HG03196 (cell line): Measurements from ENCODE around the gene KIF4A.
A peak's percentile ranks its signal among the peaks of the same experiment; 100 is the strongest.
"Not testable (repeated sequence)": the region's sequence is repeated elsewhere in the genome, so short reads cannot be mapped to it uniquely, and the experiment has no call there.

Experiments used
- ATAC-seq: cut with Tn5 transposase; IDR thresholded peaks from one replicate; pipeline ENCODE4 v1.9.1; 2021; ENCODE audit not compliant: unreplicated experiment

Gene KIF4A

DNA sequence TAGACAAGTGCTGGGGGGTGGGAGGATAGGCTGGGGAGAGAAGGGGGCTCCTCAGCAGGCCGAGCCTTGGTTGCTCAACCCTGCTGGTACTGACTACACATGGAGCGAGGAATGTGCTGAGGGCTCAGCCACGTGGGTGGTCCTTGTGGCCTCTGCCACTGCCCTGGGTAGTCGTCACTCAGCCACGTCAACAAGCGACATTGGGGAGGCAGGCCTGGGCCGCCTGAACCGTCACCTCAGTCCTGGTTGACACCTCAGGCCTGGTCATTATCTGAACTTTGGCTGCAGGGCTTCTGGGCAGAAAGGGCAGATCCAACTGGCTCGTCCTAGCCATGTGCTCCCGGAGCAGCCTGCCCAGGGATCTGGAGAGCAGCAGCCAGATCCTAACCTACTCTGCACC lies 70.5 kb downstream of the KIF4A start:
- ATAC-seq: no peak

DNA sequence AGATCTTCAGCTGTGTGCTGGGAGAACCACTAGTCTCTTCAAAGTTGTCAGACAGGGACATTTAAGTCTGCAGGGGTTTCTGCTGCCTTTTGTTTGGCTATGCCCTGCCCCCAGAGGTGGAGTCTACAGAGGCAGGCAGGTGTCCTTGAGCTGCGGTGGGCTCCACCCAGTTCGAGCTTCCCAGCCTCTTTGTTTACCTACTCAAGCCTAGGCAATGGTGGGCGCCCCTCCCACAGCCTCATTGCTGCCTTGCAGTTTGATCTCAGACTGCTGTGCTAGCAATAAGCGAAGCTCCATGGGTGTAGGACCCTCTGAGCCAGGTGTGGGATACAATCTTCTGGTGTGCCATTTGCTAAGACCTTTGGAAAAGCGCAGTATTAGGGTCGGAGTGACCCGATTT lies 78.8 kb downstream of the KIF4A start:
- not testable (repeated sequence) for ATAC-seq

DNA sequence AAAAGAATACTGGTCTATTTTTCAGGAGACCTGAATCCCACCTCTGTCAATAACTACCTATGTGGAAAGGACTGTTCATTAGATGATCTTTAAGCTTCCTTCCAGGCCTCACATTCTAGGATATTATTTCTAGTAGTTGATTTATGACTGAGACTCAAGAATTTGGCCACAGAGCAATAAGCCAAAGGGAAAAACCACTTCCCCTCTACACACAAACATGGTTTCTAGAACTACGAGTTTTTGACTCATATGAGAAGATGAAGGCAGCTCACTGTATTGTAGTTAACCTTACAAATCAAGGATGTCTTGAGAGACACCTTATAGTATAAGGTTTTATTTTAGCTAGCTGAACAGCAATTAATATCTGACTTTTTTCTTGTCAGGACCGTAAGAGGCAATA lies 96.3 kb downstream of the KIF4A start:
- ATAC-seq: no peak

DNA sequence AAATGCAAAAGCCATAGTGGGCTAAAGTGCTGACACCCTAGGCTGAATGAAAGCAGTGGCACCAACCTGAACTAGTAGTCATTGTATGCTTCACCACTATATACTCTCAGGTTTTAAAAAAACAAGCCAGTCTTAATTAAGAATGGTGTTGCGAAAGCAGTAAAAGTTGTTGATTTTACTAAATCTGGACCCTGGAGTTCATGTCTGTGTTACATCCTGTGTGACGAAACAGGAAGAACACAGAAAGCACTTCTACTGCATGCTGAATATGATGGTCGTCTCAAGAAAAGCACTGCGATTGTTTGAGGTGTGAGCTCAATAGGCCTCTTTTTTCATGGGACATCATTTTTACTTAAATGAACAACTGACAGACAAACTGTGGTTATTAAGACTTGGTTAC lies 109.0 kb downstream of the KIF4A start:
- no peak for ATAC-seq

DNA sequence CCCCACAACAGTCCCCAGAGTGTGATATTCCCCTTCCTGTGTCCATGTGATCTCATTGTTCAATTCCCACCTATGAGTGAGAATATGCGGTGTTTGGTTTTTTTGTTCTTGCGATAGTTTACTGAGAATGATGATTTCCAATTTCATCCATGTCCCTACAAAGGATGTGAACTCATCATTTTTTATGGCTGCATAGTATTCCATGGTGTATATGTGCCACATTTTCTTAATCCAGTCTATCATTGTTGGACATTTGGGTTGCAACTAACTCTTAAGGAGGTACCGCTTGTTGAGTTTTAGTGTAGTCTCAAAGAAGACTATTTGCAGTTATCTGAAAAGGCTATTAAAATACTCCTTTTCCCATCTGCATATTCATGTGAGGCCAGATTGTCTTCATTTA lies 110.3 kb downstream of the KIF4A start:
- ATAC-seq: not testable (repeated sequence)

DNA sequence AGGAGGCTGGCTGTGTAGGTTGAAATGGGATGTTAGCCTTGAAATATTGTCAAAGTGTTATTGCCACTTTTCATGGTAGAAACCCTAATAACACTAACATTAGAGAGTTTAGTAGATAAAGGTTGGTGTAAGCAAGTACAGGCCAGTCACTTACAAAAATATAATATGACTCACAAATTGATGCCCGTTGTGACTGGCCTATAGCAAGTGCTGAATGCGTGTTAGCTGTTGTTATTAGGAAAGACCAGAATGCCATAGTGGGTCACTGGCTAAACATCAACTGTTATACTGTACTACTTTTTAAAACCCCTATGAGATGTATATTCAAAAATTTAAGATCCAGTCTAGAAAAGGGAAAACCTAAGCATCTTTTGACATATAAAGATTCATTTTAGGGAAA lies 112.8 kb downstream of the KIF4A start:
- ATAC-seq: no peak

DNA sequence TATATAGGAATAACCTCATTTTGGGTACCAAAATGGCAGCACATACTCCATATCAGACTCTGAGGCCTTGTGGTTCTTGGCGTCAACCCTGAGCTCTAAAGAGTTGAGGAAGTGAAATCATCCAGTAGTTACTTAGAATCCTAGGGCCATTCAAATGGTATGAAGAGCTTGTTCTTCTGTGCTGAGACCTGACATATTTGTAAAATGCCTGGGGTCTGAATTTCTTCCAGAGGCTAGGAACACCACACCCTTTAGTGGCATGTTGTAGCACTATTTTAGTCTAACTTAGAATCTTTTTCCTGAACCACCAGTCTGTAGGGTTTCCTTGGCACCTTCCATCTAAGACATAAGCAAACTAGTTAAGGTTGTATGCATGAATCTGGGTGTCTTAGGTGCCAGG lies 115.1 kb downstream of the KIF4A start:
- ATAC-seq: no peak

DNA sequence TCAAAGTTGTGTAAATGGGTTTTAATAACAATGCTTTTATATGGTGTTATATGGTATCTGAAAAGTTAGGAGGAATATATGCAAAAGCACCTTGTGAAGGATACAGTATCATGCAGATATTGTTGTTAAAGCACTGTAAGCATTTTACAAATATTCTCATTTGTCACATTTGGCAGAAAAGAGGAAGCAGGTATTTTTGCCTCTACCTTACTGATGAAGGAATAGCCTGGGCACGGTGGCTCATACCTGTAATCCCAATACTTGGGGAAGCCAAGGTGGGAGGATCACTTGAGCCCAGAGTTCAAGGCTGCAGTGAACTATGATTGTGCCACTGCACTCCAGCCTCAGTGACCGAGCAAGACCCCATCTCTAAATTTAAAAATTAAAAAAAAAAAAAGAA lies 121.0 kb downstream of the KIF4A start:
- no peak for ATAC-seq

DNA sequence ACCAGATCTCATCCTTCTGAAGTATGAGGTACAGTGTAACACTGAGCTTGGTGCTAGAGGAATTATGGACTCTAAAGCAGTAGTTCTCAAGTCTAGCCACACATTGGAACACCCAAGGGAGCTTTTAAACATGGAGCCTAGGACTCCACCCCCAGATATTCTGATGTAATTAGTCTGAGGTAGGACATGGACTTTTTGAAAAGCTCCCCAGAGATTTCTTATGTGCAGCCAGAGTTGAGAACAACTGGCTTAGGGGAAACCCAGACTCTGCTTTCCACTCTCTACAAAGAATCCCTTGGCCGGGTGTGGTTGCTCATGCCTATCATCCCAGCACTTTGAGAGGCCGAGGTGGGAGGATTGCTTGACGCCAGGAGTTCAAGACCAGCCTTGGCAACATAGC lies 121.6 kb downstream of the KIF4A start:
- ATAC-seq: no peak

DNA sequence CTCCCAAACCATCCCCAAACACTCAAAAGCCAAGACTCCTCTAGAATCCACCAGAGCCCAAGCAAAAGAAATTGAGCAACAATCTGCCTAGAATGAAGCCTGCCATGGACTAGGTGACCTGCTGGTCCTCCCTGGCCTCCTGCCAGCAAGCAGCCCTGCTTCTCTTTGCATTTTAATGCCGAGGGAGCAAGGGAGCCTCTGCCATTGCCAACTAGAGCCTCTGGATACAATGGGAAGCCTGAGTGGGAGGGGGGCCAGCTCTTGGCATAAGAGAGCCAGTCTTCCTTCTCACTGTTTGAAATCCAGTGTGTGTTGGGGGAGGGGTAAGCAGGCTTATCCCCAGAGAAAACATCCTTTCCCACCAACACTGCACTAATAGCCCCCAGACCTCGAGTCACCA lies 131.7 kb downstream of the KIF4A start:
- no peak for ATAC-seq

DNA sequence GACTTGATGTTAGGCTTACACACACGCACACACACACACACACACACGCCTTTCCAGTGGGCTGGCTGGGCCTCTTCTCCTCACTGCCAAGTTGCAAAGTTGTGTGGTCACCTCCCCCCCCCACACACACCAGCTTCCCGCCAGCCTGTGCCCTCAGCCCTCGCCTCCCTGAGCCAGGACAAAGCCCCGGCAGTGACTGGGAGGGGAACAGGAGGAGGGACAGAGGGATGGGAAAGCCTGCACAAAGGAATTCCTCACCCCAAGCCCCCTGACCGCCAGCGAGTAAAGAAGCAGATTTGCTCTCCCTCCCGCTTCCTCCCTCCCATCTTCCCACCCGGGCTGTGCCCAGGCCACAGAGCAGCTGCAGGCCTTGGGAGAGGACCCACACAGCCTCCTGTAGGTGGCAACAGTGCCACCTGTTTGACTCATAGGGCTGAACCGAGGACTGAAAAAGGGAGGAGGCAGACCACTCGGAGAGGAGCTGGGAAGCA lies 133.0 kb downstream of the KIF4A start, which contains the start of gene GDPD2:
TSS of gene GDPD2 (plus strand) at position 464 of the 491 bp plus-strand sequence. CDS start 1,671 bp downstream, outside the sequence.
- no peak for ATAC-seq

DNA sequence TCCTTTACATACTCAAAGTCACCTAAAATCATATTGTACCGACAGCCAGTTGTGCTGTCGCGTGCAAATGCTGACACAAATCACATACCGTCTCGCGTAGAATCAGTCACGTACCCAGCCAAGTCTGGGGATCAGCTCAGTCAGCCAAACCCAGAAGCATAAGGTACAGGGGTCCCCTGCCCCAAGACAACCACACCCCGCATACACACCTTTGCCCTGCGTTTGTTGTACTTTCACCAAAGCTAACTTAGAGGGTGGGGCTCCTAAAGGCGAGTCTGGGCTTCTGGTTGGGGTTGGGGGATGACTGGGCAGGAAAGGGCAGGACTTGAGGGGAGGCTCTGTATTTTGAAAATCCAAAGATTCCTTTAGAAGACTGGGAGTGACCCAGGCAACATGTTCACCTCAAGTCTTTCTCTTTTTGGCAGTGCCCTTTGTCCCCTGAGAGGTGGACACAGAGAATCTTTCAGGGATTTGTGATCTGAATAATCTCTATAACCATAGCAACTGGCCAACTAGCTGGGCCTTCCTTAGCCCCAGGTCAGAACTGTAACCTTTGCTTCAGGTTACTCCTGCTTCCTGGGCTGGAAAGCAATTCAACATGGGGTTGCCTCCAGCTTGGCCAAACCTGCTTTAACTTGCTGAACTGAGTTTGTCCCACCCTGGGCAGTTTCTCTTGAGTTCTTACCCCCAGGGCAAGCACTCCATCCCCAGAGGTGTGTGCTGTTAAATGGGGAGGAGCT lies 134.2 kb downstream of the KIF4A start:
- ATAC-seq: no peak

DNA sequence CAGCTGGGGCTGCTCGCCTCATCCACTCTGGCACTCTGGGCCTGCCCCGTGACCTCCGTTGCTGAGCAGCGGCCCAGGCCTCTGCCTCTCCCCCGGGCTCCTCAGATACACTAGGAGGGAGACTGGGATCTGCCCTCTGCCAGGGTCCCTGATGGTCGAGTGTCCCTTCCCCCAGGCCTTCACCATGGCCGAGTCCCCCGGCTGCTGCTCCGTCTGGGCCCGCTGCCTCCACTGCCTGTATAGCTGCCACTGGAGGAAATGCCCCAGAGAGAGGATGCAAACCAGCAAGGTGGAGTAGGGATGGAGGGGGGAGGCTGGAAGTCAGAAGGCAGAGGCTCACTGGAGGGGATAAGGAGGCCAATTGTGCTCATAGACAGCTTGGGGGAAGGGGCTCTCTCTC lies 134.9 kb downstream of the KIF4A start:
- ATAC-seq: no peak

DNA sequence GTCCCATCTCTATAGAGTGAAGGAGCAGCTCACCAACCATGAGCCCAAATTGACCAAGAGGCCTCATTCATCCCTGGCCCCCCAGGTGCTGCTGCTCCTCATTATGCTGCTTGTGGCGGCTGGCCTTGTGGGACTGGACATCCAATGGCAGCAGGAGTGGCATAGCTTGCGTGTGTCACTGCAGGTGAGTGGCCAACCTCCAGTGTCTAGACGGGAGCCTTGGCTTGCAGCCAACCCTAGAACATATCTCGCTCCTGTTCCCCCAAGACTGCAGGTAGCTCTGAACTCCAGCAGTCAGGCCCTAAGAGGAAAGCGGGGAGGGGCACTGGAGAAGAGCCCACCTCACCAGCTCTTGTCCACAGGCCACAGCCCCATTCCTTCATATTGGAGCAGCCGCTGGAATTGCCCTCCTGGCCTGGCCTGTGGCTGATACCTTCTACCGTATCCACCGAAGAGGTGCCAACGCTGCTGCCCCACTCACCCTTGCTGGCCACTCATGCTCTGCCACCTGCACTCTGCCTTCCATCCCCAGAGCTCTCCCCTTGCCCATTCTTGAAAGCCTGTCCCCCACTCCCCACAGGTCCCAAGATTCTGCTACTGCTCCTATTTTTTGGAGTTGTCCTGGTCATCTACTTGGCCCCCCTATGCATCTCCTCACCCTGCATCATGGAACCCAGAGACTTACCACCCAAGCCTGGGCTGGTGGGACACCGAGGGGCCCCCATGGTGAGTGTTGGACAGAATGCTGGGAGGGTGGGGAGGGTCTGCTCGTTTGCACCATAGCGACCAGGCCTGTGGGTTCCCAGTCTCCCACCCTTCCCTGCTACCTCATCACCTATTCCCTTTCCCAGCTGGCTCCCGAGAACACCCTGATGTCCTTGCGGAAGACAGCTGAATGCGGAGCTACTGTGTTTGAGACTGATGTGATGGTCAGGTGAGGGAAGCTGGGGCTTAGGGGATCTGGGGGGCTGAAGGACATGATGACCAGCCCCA lies 136.7 kb downstream of the KIF4A start:
- no peak for ATAC-seq

DNA sequence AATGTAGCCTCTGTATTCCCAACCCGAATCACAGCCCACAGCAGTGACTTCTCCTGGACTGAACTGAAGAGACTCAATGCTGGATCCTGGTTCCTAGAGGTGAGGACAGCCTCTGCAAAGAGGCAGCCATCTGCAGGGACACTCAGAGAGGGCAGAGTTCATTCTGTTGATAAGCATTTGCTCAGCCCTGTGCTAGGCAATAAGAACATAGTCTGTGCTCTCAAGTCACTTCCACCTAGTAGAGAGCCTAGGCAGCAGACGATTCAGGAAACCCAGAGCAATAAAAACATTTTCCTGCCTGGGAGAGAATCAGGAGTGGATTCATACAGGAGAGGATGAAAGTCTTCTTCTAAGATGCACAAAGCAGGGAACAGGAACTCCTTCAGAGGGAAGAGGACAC lies 137.5 kb downstream of the KIF4A start:
- ATAC-seq: no peak

DNA sequence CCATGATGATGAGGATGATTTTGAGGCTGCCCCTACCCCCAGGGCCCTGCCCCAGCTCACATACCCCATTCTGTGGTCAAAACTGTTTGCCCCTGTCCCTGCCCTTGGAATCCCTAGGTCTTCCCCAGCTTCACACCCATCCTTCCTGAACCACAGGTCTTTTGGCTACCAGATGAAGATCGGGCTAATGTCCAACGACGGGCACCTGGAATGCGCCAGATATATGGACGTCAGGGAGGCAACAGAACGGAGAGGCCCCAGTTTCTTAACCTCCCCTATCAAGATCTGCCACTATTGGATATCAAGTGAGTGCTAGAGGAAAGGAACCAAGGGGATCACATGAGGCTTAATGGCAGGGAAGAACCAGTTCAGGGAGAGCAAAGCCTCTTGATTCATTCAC lies 139.9 kb downstream of the KIF4A start:
- ATAC-seq: no peak

DNA sequence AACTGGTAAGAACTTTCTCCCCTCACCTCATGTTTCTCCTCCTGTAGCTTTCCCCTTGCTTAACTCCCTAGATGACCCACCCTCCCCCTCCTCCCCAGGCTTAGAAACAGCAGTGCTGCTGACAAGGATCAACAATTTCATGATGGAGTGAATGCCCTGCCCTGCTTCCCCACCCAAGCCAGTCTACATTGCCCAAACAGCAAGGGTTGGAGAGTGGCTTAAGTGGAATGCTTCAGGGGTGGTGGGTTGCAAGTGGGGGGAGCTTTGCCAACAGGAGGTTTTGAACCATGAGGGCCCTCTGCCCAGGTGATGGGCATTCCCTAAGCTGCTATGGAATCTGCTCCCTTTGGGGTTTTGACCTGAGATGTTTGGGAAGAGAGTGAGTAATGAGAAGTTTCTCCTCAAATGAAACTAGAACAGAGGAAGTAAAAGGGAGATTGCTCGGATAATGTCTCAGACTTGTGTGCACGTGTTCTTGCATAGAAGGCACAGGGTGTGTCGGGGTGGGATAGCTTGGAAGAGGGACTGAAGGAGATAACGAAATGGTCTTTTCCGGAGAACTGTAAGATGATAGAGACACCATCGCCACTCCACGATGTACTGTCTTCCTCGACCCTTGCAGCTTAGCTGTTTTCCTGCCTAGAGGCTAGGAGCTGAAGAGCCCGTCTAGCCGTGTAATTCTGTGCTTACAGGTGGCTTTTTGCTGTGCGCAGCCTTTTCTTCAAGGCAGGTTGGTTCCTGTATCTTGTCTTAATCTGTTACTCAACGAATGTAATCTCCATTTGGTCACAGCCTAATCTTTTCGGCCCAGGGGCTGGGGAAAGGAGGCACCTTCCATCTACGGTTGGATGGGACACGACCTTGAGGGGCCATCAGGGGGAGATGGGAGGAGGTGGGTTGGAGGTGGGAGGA lies 143.3 kb downstream of the KIF4A start:
- ATAC-seq: no peak

DNA sequence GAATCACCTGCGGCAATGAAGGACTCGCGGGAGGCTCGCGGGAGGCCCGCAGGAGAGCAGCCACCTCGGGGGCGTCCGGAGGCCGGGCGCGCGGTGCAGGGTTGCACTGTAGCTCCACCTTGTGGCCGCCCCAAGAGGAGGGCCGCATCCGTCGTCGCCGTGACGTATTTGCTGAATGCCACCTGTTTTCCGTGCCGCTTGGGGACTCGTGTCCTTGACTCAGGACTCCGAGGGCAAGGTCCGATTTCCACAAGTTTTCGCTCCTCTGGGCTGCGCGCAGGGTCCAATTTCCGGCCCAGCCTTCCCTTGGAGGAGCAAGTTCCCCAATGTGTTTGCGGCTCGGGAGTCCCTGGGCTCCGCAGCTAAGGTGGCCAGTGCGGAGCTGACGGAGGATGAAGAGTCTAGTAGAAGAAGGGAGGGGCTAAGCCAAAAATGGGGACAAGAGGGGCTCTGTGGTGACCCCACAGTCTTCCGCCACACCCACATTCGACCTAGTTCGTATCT lies 144.0 kb downstream of the KIF4A start:
- peak; percentile 69 for ATAC-seq

DNA sequence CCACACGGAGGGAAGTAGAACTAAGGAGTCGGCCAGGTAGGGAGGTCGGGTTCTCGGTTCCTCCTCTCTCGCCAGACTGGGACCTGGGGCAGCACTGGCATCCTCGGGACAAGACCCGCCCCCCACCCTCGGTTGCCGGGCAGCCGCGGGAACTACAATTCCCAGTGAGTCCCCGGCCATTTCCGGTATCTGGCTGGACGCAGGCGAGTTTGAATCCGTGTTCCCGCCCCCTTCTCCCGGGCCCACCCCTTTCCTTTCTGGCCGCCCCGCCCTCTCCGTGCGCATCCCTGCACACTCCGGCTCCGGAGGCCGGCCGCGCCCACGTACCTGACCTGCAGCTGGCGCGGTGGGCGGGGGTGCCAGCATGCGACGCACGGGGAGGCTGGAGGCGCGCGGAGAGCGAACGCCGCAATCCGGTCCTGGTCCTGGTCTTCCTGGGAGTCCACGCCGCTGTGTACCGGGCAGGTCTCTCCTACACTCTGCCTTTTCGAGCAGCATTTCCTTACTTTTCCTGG lies 144.5 kb downstream of the KIF4A start:
- ATAC-seq: peak; percentile 62

DNA sequence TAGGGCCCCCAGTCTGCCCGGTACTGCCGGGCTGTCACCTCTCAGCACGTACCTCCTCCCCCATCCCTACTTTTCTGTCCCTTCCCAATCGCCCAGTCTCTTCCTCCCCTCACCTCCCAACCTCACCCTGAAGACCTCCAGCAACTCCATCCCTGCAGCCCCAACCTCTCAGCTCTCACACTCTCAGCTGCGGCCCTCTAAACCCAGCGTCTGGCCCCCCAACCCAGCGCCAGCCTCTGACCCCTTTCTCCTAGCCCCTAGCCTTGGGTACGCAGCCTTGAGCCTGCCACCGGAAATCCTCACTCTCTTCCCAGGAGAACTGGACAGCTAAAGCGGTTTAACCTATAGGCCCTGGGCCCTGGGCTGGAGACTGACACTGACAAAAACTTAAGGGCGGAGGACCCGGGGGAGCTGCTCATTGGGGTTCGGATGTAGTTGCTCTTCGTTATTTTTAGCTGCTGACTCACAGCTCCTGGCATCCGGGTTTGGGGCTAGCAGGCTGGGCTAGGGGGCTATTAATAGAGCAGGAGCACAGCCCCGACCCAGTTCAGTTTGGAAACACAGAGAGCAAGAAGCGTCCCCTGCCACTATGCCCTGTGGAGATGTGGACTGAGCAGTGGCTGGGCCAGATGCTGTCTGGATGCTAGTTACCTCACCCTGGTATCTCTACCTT lies 145.1 kb downstream of the KIF4A start:
- no peak for ATAC-seq
